GM18868 (cell line): ENCODE results near the gene TMPRSS7.
"Not testable (repeated sequence)": the region's sequence is repeated elsewhere in the genome, so short reads cannot be mapped to it uniquely, and the experiment has no call there.

Experiments used
- ATAC-seq: cut with Tn5 transposase; IDR thresholded peaks from one replicate; pipeline ENCODE4 v1.9.1; 2021; ENCODE audit warnings: mild to moderate bottlenecking, moderate library complexity; ENCODE audit not compliant: unreplicated experiment

TMPRSS7 gene

DNA sequence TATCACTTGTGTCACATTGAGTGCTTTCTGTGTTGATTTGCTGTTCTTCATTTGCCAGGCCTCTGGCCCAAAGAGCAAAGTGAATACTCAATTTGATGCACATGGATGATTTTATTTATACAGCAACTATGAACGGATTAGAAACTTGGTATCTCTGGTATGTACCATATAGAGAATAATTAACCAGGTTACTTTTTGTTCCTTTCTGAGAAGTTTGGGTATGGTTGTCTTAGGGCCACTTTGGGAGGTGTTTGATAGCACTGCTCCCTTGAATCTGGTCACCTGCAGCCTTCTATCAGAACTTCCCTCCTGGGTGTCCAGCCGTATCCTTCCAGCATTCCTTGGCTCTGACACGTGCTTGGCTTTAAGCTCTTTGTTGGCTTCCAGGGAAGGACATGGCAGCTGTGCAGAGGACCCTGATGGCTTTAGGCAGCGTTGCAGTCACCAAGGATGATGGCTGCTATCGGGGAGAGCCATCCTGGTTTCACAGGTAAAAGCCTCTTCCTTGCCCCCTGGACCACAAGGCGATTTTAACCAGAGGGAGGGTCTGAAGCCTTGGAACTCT is 23.1 kb upstream of the TMPRSS7 start:
- ATAC-seq: no peak

- ATAC-seq: no peak
These were observed 22.1 kb upstream of the TMPRSS7 start for GRCh38 chr3:112012205-112012992.

- ATAC-seq: peak; percentile 93
These were observed 21.3 kb upstream of the TMPRSS7 start for GRCh38 chr3:112013058-112013783.

DNA sequence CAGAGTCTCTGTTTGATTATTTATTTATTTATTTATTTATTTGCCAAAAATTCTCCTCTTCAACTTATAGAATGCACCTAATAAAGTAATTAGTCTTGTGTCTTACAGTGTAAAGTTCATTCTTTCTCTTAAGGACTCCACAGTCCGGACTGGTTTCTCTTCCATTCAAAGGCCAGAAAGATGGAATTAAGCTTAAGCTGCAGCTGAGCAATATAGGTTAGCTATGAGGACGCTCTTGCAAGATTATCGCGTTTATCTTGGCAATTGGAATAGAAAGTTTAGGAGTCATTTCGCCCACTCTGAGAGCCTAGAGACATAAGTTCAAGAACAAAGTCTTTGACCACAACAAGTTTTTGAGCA is 20.8 kb upstream of the TMPRSS7 start:
- ATAC-seq: peak; percentile 16

DNA sequence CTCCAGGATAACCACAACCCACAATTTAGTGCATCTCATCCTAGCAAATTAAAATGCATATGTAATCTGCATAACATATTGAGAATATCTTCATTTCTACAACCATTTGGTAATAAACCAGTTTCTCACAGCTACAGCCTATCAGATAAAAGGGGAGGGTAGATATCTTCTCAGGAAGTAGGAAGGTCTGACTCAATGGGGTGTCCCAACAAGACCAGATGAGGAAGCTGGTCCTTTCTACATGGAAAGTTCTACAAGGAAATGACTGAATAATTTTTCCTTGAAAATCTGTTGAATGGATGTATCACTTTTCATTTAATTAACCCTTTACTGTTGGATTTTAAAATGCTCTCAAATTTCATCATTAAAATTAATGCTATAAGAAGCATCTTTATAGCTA is 17.4 kb upstream of the TMPRSS7 start:
- no peak for ATAC-seq

DNA sequence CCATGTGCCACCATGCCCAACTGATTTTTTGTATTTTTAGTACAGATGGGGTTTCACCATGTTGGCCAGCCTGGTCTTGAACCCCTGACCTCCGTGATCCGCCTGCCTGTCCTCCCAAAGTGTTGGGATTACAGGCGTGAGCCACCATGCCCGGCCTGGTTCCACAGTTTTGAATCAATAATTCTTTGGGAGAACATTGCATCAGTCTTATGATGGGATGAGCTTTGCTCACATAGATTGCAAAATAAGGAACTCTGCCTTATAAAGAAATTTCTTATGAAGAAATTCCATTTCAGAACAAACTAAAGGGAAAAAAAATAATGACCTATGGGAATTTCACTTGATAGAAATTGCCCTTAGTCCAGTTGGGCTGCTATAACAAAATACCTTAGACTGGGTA is 15.8 kb upstream of the TMPRSS7 start:
- ATAC-seq: no peak

DNA sequence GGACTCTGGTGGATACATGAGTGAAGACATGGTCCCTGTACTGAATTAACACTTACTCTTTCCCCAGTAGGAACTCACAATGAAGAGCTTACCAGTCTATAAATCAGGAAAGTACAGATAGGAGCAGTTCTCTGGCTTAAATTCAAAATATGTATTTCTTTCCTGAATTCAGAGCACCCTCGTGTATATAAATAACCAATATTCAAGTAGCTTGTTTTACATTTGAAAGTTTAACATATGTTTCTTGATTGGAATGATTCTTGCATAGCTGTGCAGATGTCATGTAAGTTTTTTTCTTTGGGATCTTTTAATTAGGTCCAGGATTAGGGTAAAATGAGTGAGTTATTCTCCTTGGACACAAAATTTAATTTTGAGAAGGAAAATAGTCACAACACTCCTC is 14.8 kb upstream of the TMPRSS7 start:
- ATAC-seq: no peak

- no peak for ATAC-seq
These were observed 13.9 kb upstream of the TMPRSS7 start for GRCh38 chr3:112020674-112021085.

GRCh38 chr3:112027142-112027541 is 7.4 kb upstream of the TMPRSS7 start:
- no peak for ATAC-seq

- no peak for ATAC-seq
These were observed 6.7 kb upstream of the TMPRSS7 start for GRCh38 chr3:112027826-112028225.

- no peak for ATAC-seq
These were observed 3.6 kb upstream of the TMPRSS7 start for GRCh38 chr3:112030901-112031300.

- ATAC-seq: no peak
These were observed 2.3 kb upstream of the TMPRSS7 start for GRCh38 chr3:112032098-112032731.

DNA sequence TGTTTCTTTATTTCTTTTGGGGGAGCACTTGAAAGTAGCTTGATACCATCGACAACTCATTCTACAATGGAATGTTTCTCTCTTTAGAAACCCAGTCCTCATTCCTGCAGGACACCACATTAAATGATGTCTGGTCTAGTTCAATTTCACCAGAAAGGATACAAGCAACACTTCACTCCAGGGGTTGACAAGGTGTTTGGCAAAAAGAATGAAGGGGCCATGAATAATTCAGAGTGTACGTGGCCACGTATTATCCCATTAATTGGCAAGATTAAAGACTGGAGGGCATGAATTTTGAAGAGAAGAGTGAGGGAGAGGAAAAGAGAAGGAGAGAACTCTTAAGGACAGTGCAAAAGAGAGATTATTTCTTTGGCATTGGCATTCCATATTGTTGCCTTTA is 705 bp downstream of the TMPRSS7 start:
- no peak for ATAC-seq

DNA sequence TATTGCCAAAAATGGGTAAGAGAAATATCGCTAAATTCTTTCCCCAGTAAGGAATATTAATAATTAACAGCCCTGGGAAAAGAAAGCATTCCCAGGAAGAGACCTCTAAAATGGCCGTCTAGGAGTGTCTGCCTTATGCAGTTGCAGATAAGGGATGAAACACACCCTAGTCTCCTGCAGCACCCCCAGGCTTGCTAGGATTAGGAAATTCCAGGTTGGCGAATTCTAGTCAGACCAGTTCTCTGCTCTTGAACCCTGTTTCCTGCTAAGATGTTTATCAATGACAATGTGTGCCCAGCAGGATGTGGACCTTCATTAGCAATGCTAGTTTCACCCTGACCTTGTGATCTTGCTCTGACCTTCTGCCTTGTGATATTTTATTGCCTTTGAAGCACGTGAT is 2.7 kb downstream of the TMPRSS7 start:
- not testable (repeated sequence) for ATAC-seq

GRCh38 chr3:112038863-112039262 is 4.3 kb downstream of the TMPRSS7 start:
- peak; percentile 71 for ATAC-seq

DNA sequence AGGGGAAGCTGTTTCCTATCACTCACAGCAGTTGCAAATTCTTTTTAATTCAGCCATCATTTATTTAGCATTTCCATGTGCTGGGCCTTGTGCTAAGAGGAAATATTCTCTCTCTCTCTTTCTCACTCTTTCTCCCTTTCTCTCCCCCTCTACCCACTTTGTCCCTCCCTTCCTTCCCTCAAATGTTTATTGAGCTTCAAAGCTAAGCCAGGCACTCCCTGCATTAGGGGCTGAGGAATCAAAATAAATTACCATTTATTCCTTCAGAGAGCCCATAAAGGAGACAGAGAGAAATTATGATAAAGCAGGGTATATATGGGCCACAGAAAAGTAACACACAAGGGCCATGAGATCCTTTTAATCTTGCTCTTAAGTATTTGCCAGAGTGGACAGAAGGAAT is 6.8 kb downstream of the TMPRSS7 start:
- ATAC-seq: no peak

DNA sequence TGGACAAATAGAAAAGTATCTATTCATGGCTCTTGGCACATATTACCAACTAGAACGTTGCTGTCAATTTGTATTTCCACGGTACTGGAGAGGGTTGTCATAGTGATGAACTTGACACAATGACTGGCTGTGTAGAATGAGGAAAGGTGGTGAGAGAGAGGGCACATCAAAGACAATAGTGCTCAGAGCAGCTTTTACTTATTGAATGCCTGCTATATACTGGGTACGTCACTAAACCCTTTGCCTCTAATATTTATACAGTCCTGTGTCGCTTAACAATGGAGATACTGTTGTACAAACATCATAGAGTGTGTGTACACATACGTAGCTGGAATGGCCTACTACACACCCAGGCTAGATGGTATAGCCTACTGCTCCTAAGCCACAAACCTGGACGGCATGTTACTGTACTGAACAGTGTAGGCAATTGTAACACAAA is 8.3 kb downstream of the TMPRSS7 start:
- ATAC-seq: no peak

DNA sequence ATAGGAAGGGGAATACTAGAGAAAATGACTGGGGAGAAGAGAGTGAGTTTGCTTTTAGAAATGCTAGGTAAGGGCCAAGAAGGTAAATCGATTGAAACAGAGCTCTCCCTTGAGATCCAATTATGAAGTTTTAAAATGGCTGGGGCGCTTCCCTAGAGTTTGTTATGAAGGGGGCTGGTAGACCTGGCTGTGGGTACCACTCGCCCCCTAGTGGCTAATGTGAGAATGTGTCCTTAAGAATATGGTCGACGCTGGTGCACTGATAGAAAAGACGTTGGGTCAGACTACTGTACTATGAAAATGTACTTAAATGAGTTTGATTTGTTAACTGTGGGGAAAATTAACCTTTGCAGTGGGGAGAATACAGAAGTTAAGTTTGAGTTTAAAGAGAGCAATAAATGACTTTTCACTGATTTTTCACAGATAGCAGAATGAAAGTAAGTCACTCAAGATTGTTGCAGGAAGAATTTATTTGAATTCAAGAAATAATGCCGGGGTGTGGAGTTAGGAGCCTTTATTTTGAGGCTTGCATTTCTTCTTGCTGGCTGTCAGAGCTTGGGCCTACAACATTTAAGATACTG is 9.2 kb downstream of the TMPRSS7 start:
- ATAC-seq: peak; percentile 79

DNA sequence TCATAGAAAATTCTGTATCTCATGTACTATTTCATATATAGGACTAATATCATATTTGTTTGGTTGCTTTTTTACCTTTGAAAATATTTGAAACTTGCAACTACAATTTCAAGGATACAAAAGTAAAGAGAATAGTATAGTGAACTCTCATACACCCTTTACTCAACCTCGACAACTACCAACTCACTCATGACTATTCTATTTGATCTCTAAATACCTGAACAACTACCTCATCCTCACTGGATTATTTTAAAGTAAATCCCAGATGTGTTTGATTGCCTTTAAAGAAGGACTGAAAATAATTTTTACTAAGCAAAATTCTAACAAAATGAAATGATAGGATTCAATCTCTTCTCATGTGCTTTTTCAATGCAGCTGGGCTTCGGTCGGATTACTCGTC is 12.1 kb downstream of the TMPRSS7 start:
- ATAC-seq: no peak

DNA sequence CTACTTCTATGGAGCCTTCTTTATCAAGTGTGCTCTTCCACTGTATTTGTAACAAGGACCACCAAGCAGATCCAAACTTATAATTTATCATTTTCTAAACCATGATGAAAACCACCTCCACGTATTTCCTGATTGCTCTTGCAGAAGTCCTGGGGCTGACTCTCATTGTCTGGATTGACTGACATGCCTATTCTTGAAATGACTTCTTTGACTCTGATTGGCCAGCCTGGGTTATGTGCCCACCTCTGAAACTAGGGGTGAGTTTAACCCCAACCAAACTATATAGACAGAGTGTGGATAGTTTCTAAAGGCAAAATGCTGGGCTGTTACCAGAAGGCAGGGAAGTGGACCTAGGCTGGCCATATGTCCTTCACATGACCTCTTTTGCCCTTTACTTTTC is 12.7 kb downstream of the TMPRSS7 start:
- no peak for ATAC-seq

DNA sequence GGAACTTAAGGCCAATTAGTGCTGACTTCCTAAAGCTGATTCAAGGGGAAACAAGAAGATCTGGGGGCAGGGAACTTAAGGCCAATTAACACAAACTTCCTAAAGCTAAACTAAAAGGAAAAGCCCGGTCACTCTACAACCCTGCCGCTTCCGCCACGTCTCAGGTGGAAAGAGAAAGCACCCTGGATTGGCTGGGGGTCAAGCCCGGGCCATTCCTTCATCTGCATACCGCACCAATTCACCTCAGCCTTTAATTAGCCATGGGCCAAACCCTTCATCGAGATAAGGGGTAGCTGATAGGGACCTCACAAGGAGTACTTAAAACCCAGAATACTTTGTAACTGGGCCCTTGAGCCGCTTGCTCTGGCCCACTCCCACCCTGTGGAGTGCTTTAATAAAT is 14.4 kb downstream of the TMPRSS7 start:
- ATAC-seq: no peak
